GM10248 (cell line): Measurements from ENCODE around the gene RABEP2.
"Not testable (repeated sequence)": the region's sequence is repeated elsewhere in the genome, so short reads cannot be mapped to it uniquely, and the experiment has no call there.

ENCODE experiments used
- CTCF ChIA-PET: fragments of 300-600 bp; sonication (Branson Sonifier 250); formaldehyde crosslinking; extraction: SDS; loops from one replicate; lab custom pipeline; 2021; ENCODE audit warnings: antibody characterized with exemption; lab: Yijun Ruan, JAX
- POLR2A ChIA-PET: fragments of 350-650 bp; sonication (Branson Sonifier 250); formaldehyde crosslinking; extraction: SDS; loops from one replicate; lab custom pipeline; 2020; ENCODE audit warnings: antibody characterized with exemption; lab: Yijun Ruan, JAX
- DNase-seq: peaks from one replicate; pipeline ENCODE4 v3.0.0; 2012; ENCODE audit errors: extremely low spot score
- CTCF ChIP-seq: IDR thresholded peaks from 2 replicates; pipeline ENCODE4 v1.5.1; 2012; ENCODE audit warnings: mild to moderate bottlenecking, low read depth; ENCODE audit errors: extremely low read depth, missing control alignments, control extremely low read depth

Gene RABEP2, protein sequence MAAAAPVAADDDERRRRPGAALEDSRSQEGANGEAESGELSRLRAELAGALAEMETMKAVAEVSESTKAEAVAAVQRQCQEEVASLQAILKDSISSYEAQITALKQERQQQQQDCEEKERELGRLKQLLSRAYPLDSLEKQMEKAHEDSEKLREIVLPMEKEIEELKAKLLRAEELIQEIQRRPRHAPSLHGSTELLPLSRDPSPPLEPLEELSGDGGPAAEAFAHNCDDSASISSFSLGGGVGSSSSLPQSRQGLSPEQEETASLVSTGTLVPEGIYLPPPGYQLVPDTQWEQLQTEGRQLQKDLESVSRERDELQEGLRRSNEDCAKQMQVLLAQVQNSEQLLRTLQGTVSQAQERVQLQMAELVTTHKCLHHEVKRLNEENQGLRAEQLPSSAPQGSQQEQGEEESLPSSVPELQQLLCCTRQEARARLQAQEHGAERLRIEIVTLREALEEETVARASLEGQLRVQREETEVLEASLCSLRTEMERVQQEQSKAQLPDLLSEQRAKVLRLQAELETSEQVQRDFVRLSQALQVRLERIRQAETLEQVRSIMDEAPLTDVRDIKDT

DNA sequence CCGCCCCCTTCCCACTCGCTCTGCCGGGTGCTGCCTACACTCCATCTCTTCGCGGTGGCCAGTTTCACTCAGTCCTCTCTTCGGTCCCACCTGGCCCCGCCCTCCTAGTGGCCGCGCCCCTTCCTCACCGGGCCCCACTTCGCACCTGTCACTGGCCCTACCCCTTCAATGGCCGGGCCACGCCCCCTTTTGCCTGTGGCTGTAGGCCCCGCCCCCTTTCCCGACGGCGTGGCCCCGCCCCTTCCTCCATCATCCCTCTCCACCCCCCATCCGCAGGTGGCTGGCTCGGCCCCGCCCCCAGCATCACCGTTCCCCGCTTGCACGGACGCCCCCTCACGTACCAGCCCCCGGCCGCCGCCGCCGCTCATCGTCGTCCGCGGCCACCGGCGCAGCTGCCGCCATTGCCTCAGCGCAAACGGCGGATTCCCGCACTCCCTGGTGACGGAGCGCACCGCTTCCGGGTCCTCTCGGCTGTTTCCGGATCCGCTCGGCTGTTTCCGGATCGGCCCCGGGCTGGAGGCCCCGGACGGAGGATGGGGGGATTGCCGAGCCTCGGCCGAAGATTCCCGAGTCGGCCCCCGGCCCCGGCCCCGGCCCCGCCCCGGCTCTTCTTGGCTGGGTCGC lies at the start of gene RABEP2:
RABEP2 (minus strand) TSS at position 477 of the 624 bp plus-strand sequence; CDS start at position 402, 75 bp downstream.
- ChIA-PET CTCF (interaction anchor here (0.6 to 1.5 kb wide), 3 partner anchors 8 to 79 kb away, joined by 3 to 10 read pairs (median 3); partner anchors contain the start of genes CD19 and TUFM), POLR2A (interaction anchor here (1.2 kb wide), 1 partner anchor 12 kb away, joined by 3 read pairs; no protein-coding TSS in a partner anchor)
- no peak for TF ChIP-seq CTCF
- peak; percentile 99 for DNase-seq

DNA sequence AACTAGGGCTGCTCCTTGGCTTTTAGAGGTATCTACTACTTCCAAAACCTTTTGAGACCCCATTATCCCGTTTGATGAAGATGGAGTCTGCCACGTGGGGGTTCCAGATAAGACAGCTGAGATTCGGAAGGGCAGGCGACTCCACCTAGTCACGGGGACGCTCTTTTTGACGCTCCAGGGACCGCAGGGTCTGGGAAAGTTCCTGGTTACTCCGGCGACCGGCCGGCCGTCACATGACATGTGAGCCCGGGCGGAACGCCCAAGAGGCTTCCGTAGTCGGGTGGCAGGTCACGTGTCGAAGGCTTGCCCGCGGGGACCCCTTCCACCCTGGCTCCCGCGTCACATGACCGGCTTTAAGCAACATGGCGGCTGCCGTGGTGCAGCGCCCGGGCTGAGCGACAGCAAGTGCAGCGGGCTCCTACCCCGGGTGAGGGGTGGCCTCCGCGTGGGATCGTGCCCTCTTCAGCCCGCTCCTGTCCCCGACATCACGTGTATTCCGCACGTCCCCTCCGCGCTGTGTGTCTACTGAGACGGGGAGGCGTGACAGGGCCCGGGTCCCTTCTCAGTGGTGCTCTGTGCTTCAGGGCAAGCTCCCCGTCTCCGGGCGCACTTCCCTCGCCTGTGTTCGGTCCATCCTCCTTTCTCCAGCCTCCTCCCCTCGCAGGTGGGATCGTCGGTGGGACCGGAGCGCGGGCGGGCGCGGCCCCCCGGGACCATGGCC lies 49.6 kb upstream of the RABEP2 start, which contains the start of gene SPNS1:
SPNS1 (plus strand) TSS at position 342 of the 721 bp plus-strand sequence; CDS start at position 716, 374 bp downstream.
- ChIA-PET POLR2A (interaction anchor here (1.0 kb wide), 1 partner anchor 55 kb away, joined by 3 read pairs; no protein-coding TSS in a partner anchor), CTCF (interaction anchor here (1.0 to 2.3 kb wide), 7 partner anchors 11 to 1058 kb away, joined by 3 to 16 read pairs (median 3); partner anchors contain the start of gene LAT)
- DNase-seq: peak; percentile 98

GRCh38 chr16:28974007-28974436 lies 49.0 kb upstream of the RABEP2 start:
- ChIA-PET POLR2A (interaction anchor here (0.6 to 1.0 kb wide), 2 partner anchors 29 to 55 kb away, joined by 3 read pairs; no protein-coding TSS in a partner anchor), CTCF (interaction anchor here (0.9 to 2.3 kb wide), 10 partner anchors 11 to 1058 kb away, joined by 3 to 16 read pairs (median 3); partner anchors contain the start of gene LAT)
- no peak for DNase-seq

More for the DNA sequence above, 49.6 kb upstream of the RABEP2 start, which contains the start of gene SPNS1:
- TF ChIP-seq CTCF: no peak

GRCh38 chr16:28969696-28970095 lies 44.7 kb upstream of the RABEP2 start:
- CTCF ChIA-PET: interaction anchor here (2.2 kb wide), 1 partner anchor 25 kb away, joined by 5 read pairs; no protein-coding TSS in a partner anchor
- POLR2A ChIA-PET: not testable (repeated sequence)

More at GRCh38 chr16:28974007-28974436, 49.0 kb upstream of the RABEP2 start:
- TF ChIP-seq CTCF: peak; percentile 54

DNA sequence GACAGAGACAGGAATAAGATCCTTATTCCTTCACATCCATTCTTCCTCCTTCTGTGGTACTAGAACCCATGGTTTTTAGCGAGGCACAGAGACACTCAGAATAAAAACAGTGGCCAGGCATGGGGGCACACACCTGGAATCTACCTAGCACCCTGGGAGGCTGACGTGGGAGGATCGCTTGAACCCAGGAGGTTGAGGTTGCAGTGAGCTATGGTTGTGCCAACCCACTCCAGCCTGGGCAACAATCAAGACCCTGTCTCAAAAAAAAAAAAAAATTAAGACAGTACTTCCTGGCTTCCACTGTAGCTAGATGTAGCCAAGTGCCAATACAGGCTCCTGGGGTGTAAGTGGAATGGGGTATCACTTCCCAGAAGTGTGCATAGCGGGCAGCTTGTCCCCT lies 42.1 kb upstream of the RABEP2 start:
- POLR2A ChIA-PET: interaction anchor here (0.7 kb wide), 1 partner anchor 105 kb away, joined by 3 read pairs; no protein-coding TSS in a partner anchor
- CTCF ChIA-PET: interaction anchor here (1.3 kb wide), 1 partner anchor 22 kb away, joined by 4 read pairs; no protein-coding TSS in a partner anchor
- no peak for DNase-seq
- no peak for TF ChIP-seq CTCF

More at GRCh38 chr16:28969696-28970095, 44.7 kb upstream of the RABEP2 start:
- not testable (repeated sequence) for DNase-seq

GRCh38 chr16:28964496-28964895 lies 39.5 kb upstream of the RABEP2 start:
- ChIA-PET CTCF (no interaction called here), POLR2A (no interaction called here)
- DNase-seq: no peak
- TF ChIP-seq CTCF: no peak
